HepG2 (cell line): Measurements from ENCODE around the gene HSF2BP. TPM values are rescaled to one million over a fixed set of nuclear protein-coding genes. Genes with fewer than 3 reads are reported as not detected.
A peak's percentile ranks its signal among the peaks of the same experiment; 100 is the strongest.

Experiments used
- EED ChIP-seq: sonication (generic); formaldehyde crosslinking; IDR thresholded peaks from 2 replicates; pipeline ENCODE4 v1.5.0; 2020; ENCODE audit warnings: mild to moderate bottlenecking, missing genetic modification reagents
- JUN ChIP-seq: sonication (generic); formaldehyde crosslinking; IDR thresholded peaks from 2 replicates; pipeline ENCODE4 v1.4.0; 2020; ENCODE audit warnings: mild to moderate bottlenecking, missing genetic modification reagents
- MXD1 ChIP-seq: sonication (generic); formaldehyde crosslinking; IDR thresholded peaks from 2 replicates; pipeline ENCODE4 v1.4.0; 2020; ENCODE audit warnings: mild to moderate bottlenecking, missing genetic modification reagents
- MYC ChIP-seq: sonication (generic); formaldehyde crosslinking; IDR thresholded peaks from 2 replicates; pipeline ENCODE4 v1.9.0; 2021; ENCODE audit warnings: missing genetic modification reagents, borderline replicate concordance
- NCOA2 ChIP-seq: sonication (generic); formaldehyde crosslinking; IDR thresholded peaks from 2 replicates; pipeline ENCODE4 v1.8.0; 2022; ENCODE audit warnings: inconsistent platforms
- PBX3 ChIP-seq: sonication (generic); formaldehyde crosslinking; IDR thresholded peaks from 2 replicates; pipeline ENCODE4 v1.8.1; 2023; ENCODE audit warnings: missing genetic modification reagents, inconsistent platforms, borderline replicate concordance
- SOX6 ChIP-seq, 2 experiments: fragments of 450-650 bp in 1 of 2; sonication (generic) in 1 of 2; formaldehyde crosslinking in 1 of 2; IDR thresholded peaks; 2 replicates each; pipeline versions ENCODE4 v1.4.0 to v1.6.1; 2017 to 2020; ENCODE audit warnings: antibody characterized with exemption in 1 of 2, mild to moderate bottlenecking in 1 of 2, missing genetic modification reagents in 1 of 2
- TARDBP ChIP-seq: sonication (generic); formaldehyde crosslinking; IDR thresholded peaks from 2 replicates; pipeline ENCODE4 v1.8.0; 2022; ENCODE audit warnings: mild to moderate bottlenecking, missing genetic modification reagents
- THRA ChIP-seq: sonication (generic); formaldehyde crosslinking; IDR thresholded peaks from 2 replicates; pipeline ENCODE4 v1.4.0; 2020; ENCODE audit warnings: missing genetic modification reagents, borderline replicate concordance
- THYN1 ChIP-seq: sonication (generic); formaldehyde crosslinking; IDR thresholded peaks from 2 replicates; pipeline ENCODE4 v1.8.1; 2023; ENCODE audit warnings: low read depth, mild to moderate bottlenecking, moderate library complexity, missing genetic modification reagents, borderline replicate concordance
- ZNF781 ChIP-seq: sonication (generic); formaldehyde crosslinking; IDR thresholded peaks from 2 replicates; pipeline ENCODE4 v1.5.1; 2020; ENCODE audit warnings: borderline replicate concordance, mild to moderate bottlenecking, missing genetic modification reagents; ENCODE audit errors: not compliant biosample characterization
- polyA plus RNA-seq, 8 experiments: library from polyadenylated mRNA; depleted of rRNA in 3 of 8; stranded (reverse) in 7 of 8; unstranded in 1 of 8; fragments of >200 nt; fragmentation: Illumina TruSeq in 4 of 8; extraction: Trizol in 4 of 8; gene quantifications; 2 replicates each; pipeline versions ENCODE4 v1.2.1 to v1.2.3, GENCODE V29; 2011 to 2016; ENCODE audit warnings: low read depth in 4 of 8, missing spikeins in 1 of 8, mixed read lengths in 1 of 8; ENCODE audit not compliant: insufficient read depth in 1 of 8
- total RNA-seq, 5 experiments: library from RNA; depleted of rRNA; stranded (reverse); fragments of >200 nt; fragmentation: Illumina TruSeq; extraction: Trizol; gene quantifications; 2 replicates each; pipeline ENCODE4 v1.2.3, GENCODE V29; 2016; ENCODE audit warnings: low read depth in 1 of 5
- TF ChIP-seq, protein P1 (sequence below), 2 experiments: fragments of 450-650 bp in 1 of 2; sonication (generic) in 1 of 2; formaldehyde crosslinking; IDR thresholded peaks; 2 replicates each; pipeline versions ENCODE4 v1.5.0 to v1.8.0; 2020 to 2022; ENCODE audit warnings: mild to moderate bottlenecking in 1 of 2, missing genetic modification reagents in 1 of 2
- TF ChIP-seq, protein P2 (sequence below): sonication (generic); formaldehyde crosslinking; IDR thresholded peaks from 2 replicates; pipeline ENCODE4 v1.9.0; 2021; ENCODE audit warnings: missing genetic modification reagents, borderline replicate concordance
- TF ChIP-seq, protein P3 (sequence below): sonication (generic); formaldehyde crosslinking; IDR thresholded peaks from 2 replicates; pipeline ENCODE4 v1.8.0; 2022; ENCODE audit warnings: low read depth, missing genetic modification reagents
- TF ChIP-seq, protein P4 (sequence below): sonication (generic); formaldehyde crosslinking; IDR thresholded peaks from 2 replicates; pipeline ENCODE4 v1.4.0; 2020; ENCODE audit warnings: missing genetic modification reagents
- TF ChIP-seq, protein P5 (sequence below): sonication (generic); formaldehyde crosslinking; IDR thresholded peaks from 2 replicates; pipeline ENCODE4 v1.4.0; 2020; ENCODE audit warnings: mild to moderate bottlenecking, missing genetic modification reagents

Gene HSF2BP
- total and polyA plus RNA-seq, 2 of the 13 experiments (the other 11 are each of a cell fraction or from before 2014, with no cell fraction given), result 0.67 to 2.2 TPM

DNA sequence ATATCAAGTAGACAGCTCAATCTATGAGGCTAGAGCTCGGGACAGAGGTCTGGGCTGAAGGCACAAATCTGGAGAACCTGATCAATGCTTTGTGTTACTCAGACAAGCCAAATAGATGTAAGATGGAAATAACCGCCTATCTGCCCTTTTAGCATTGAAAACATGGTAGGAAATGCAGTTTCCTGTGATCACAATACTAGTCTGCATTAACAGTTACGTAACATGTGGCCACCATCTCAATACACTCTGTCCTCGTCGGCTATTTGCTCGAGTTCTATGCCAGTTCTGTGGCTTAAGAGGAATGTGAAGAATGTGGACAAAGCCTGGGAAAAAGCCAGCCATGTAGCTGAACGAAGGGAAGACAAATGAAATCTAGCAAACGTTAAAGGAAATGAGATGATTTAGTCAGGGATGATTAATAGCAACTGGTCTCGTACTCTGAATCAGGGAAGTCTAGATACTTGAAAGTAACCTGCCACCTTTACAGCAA lies 73.3 kb downstream of the HSF2BP start (continued):
- TF ChIP-seq, protein P1, sequence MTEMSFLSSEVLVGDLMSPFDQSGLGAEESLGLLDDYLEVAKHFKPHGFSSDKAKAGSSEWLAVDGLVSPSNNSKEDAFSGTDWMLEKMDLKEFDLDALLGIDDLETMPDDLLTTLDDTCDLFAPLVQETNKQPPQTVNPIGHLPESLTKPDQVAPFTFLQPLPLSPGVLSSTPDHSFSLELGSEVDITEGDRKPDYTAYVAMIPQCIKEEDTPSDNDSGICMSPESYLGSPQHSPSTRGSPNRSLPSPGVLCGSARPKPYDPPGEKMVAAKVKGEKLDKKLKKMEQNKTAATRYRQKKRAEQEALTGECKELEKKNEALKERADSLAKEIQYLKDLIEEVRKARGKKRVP (CRISPR knock-in tag; IDR thresholded peaks at IDR 0.05), result peak in 1 of 2 experiments; percentile 25; a peak in 1 of 4 replicates
- no peak for TF ChIP-seq PBX3 (CRISPR knock-in tag)
- no peak for TF ChIP-seq EED (CRISPR knock-in tag)
- TF ChIP-seq, protein P2, sequence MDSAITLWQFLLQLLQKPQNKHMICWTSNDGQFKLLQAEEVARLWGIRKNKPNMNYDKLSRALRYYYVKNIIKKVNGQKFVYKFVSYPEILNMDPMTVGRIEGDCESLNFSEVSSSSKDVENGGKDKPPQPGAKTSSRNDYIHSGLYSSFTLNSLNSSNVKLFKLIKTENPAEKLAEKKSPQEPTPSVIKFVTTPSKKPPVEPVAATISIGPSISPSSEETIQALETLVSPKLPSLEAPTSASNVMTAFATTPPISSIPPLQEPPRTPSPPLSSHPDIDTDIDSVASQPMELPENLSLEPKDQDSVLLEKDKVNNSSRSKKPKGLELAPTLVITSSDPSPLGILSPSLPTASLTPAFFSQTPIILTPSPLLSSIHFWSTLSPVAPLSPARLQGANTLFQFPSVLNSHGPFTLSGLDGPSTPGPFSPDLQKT (CRISPR knock-in tag), result no peak
- TF ChIP-seq JUN, result peak; percentile 28; the same call in 1 of the 2 replicates
- peak; percentile 74 for TF ChIP-seq NCOA2 (CRISPR knock-in tag)
- no peak for TF ChIP-seq THYN1 (CRISPR knock-in tag)
- TF ChIP-seq, protein P3, sequence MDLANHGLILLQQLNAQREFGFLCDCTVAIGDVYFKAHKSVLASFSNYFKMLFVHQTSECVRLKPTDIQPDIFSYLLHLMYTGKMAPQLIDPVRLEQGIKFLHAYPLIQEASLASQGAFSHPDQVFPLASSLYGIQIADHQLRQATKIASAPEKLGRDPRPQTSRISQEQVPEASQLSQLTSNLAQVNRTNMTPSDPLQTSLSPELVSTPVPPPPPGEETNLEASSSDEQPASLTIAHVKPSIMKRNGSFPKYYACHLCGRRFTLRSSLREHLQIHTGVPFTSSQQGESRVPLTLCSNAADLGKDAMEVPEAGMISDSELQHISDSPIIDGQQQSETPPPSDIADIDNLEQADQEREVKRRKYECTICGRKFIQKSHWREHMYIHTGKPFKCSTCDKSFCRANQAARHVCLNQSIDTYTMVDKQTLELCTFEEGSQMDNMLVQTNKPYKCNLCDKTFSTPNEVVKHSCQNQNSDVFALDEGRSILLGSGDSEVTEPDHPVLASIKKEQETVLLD (CRISPR knock-in tag), result no peak
- no peak for TF ChIP-seq ZNF781 (CRISPR knock-in tag)
- TF ChIP-seq MYC, result no peak
- TF ChIP-seq, protein P4, sequence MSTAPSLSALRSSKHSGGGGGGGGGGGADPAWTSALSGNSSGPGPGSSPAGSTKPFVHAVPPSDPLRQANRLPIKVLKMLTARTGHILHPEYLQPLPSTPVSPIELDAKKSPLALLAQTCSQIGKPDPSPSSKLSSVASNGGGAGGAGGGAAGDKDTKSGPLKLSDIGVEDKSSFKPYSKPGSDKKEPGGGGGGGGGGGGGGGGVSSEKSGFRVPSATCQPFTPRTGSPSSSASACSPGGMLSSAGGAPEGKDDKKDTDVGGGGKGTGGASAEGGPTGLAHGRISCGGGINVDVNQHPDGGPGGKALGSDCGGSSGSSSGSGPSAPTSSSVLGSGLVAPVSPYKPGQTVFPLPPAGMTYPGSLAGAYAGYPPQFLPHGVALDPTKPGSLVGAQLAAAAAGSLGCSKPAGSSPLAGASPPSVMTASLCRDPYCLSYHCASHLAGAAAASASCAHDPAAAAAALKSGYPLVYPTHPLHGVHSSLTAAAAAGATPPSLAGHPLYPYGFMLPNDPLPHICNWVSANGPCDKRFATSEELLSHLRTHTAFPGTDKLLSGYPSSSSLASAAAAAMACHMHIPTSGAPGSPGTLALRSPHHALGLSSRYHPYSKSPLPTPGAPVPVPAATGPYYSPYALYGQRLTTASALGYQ, result no peak
- no peak for TF ChIP-seq SOX6 (IDR thresholded peaks at IDR 0.05)
- peak; percentile 90 for TF ChIP-seq SOX6 (CRISPR knock-in tag; IDR thresholded peaks at IDR 0.05)
- TF ChIP-seq THRA (CRISPR knock-in tag), result peak; percentile 78; the same call in 1 of the 2 replicates
- TF ChIP-seq TARDBP (CRISPR knock-in tag), result peak; percentile 77; the same call in 1 of the 2 replicates
- TF ChIP-seq, protein P5, sequence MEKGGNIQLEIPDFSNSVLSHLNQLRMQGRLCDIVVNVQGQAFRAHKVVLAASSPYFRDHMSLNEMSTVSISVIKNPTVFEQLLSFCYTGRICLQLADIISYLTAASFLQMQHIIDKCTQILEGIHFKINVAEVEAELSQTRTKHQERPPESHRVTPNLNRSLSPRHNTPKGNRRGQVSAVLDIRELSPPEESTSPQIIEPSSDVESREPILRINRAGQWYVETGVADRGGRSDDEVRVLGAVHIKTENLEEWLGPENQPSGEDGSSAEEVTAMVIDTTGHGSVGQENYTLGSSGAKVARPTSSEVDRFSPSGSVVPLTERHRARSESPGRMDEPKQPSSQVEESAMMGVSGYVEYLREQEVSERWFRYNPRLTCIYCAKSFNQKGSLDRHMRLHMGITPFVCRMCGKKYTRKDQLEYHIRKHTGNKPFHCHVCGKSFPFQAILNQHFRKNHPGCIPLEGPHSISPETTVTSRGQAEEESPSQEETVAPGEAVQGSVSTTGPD (CRISPR knock-in tag), result no peak
- no peak for TF ChIP-seq MXD1 (CRISPR knock-in tag)
